Kidney epithelial cell (primary cell): ENCODE data around the gene USP16. TPM values are rescaled to one million over a fixed set of nuclear protein-coding genes. Genes with fewer than 3 reads are reported as not detected.

ENCODE experiments used
- DNase-seq: peaks from one replicate; pipeline ENCODE4 v3.0.0-alpha.2; 2010; ENCODE audit warnings: low read depth
- H3K27me3 ChIP-seq: 2 replicates; pipeline ENCODE4 v1.6.0; 2011; ENCODE audit warnings: low read length; ENCODE audit not compliant: control insufficient read depth, insufficient read depth
- H3K36me3 ChIP-seq: 2 replicates; pipeline ENCODE4 v1.5.1; 2011; ENCODE audit warnings: low read length; ENCODE audit not compliant: control insufficient read depth, insufficient read depth
- H3K4me3 ChIP-seq: 2 replicates; pipeline ENCODE4 v1.5.1; 2011; ENCODE audit warnings: low read depth, mild to moderate bottlenecking, control low read depth, low read length
- total RNA-seq: library from RNA; depleted of rRNA; stranded (reverse); fragments of >200 nt; gene quantifications from 2 replicates; pipeline ENCODE4 v1.2.3, GENCODE V29; 2015
- TF ChIP-seq, protein P1 (sequence below): IDR thresholded peaks from 2 replicates; pipeline ENCODE4 v1.5.1; 2011; ENCODE audit warnings: mild to moderate bottlenecking, moderate library complexity, low read length, control low read depth, inconsistent platforms; ENCODE audit not compliant: insufficient read depth, poor library complexity, severe bottlenecking

USP16 gene
- total RNA-seq, 1 donor from 2014 or later, result 30.0 TPM

DNA sequence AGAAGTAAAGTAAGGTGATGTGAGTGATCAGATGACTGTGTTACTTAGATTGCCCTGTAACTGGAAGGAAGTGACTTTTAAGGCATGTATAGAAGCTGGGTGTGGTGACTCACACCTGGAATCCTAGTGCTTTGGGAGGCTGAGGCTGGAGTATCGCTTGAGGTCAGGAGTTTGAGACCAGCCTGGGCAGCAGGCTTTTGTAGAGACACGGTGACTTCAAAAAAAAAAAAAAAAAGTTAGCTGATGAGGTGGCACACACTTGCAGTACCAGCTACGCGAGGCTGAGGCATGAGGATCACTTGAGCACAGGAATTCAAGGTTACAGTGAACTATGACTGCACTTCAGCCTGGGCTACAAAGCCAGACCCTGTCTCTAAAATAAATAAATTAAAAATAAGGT, 2.3 kb upstream of the USP16 start:
- H3K27me3 ChIP-seq, result no peaks in the 10 kb centered on the region
- no peak overlapping the region for H3K4me3 ChIP-seq
- no peaks in the 10 kb centered on the region for H3K36me3 ChIP-seq
- DNase-seq, result no peak
- TF ChIP-seq, protein P1, sequence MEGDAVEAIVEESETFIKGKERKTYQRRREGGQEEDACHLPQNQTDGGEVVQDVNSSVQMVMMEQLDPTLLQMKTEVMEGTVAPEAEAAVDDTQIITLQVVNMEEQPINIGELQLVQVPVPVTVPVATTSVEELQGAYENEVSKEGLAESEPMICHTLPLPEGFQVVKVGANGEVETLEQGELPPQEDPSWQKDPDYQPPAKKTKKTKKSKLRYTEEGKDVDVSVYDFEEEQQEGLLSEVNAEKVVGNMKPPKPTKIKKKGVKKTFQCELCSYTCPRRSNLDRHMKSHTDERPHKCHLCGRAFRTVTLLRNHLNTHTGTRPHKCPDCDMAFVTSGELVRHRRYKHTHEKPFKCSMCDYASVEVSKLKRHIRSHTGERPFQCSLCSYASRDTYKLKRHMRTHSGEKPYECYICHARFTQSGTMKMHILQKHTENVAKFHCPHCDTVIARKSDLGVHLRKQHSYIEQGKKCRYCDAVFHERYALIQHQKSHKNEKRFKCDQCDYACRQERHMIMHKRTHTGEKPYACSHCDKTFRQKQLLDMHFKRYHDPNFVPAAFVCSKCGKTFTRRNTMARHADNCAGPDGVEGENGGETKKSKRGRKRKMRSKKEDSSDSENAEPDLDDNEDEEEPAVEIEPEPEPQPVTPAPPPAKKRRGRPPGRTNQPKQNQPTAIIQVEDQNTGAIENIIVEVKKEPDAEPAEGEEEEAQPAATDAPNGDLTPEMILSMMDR, result no peak

DNA sequence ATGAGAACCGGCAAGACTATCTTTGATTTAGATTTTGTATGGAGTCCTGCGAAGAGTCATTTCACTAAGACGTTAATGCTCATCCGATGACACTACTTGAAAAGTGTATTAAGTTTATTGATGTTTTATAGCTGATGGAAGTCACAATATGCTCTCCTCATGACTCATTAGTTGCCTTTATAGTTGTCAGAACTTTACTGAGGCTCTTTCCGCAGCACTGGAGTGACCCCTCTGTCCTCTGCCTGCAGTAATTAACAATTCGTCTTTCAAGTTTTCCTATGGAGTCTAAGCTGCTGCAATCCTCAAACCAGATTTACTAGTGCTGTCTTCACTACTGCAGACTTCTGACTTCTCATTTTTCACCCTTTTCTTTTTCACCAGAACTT, 853 bp downstream of the USP16 start:
- TF ChIP-seq, protein P1, result no peak
- Histone ChIP-seq H3K27me3 (no peaks in the 10 kb centered on the region), H3K4me3 (peak overlapping the region; percentile 84), H3K36me3 (no peaks in the 10 kb centered on the region)
- DNase-seq, result no peak

DNA sequence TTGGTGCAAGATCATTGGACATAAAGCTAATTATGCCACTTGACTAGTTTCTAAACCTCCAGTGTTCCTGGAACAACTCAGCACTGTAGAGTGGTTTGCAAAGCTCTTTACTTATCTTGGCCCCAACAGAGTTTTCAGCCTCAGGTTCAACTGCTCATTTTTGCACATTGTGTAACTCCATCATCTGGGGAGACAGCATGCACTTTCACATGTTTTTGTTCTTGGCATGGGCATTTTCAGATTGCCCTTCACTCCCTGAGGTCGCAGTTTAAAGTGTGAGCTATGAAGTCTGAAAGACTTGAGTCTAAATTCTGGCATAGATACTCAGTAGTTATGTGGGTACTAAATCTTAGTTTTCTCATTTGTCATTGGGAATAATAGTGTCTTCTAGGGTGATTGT, 5.1 kb downstream of the USP16 start:
- Histone ChIP-seq H3K36me3 (no peaks in the 10 kb centered on the region), H3K27me3 (no peaks in the 10 kb centered on the region), H3K4me3 (no peak overlapping the region)
- no peak for DNase-seq
- TF ChIP-seq, protein P1, result no peak

DNA sequence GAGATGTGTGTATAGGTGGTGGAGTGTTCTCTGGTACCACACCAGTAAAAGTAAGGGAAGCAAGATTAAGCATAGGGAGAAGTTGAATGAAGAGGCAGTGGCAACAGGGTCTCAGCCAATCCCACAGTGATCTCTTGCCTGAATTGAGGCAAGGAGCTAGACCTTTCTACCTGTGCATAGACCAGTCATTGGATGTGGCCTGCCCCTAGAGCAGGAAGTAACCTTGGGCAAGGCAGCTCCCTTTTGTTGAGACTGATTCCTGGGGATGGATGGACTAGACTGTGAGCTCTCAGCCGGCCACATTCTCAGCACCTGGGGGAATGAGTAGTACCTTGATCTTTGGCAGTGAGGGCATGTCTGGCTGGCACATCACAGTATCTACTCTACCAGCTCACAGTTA, 6.4 kb downstream of the USP16 start:
- DNase-seq, result no peak
- TF ChIP-seq, protein P1, result no peak
- H3K27me3 ChIP-seq, result no peaks in the 10 kb centered on the region
- H3K36me3 ChIP-seq, result no peaks in the 10 kb centered on the region
- no peak overlapping the region for H3K4me3 ChIP-seq

DNA sequence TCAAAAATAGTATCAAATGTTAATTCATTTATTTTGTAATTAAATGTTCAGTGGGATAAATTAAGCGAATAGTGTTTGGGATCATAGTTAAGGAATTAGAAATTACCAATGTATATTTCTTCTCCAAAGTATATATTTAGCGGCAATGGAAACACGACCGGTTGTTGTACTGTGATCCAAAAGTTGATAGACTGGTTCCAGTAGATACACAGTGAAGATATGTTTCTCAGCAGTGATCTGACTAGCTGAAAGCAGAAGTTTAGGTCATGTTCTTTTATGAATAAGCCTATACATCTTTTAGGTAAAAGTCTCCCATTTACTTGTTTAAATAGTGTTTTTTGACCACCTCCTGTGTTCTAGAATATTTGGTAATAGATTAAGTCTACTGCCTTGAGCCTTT, 8.8 kb downstream of the USP16 start:
- H3K4me3 ChIP-seq, result no peak overlapping the region
- no peak for DNase-seq
- H3K36me3 ChIP-seq, result no peaks in the 10 kb centered on the region
- H3K27me3 ChIP-seq, result no peaks in the 10 kb centered on the region
- TF ChIP-seq, protein P1, result no peak

DNA sequence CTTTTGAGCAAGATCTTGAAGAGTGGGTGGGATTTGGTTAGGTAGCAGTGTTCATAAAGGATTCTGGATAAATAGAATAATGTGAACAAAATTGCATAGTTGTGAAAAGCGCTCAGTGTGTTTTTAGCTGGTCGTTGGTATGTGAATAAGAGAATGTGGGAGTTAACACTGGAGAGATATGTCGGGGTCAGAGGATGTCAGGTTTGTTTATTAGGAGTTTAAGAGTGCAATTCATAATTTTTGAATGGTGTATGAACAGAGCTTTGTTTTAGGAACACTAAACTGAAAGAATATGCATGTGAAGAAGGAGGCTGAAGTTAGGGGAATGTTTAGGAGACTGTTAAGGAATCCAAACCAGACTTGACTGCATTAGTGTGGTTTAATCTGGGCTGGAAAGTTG, 9.4 kb downstream of the USP16 start:
- TF ChIP-seq, protein P1, result no peak
- Histone ChIP-seq H3K36me3 (no peaks in the 10 kb centered on the region), H3K4me3 (no peak overlapping the region), H3K27me3 (no peaks in the 10 kb centered on the region)
- no peak for DNase-seq
